ENCODE measurements around the gene EVX2. TPM values are rescaled to one million over a fixed set of nuclear protein-coding genes. Genes with fewer than 3 reads are reported as not detected.

EVX2 gene
- total and polyA plus RNA-seq, 8 donors = not detected

DNA sequence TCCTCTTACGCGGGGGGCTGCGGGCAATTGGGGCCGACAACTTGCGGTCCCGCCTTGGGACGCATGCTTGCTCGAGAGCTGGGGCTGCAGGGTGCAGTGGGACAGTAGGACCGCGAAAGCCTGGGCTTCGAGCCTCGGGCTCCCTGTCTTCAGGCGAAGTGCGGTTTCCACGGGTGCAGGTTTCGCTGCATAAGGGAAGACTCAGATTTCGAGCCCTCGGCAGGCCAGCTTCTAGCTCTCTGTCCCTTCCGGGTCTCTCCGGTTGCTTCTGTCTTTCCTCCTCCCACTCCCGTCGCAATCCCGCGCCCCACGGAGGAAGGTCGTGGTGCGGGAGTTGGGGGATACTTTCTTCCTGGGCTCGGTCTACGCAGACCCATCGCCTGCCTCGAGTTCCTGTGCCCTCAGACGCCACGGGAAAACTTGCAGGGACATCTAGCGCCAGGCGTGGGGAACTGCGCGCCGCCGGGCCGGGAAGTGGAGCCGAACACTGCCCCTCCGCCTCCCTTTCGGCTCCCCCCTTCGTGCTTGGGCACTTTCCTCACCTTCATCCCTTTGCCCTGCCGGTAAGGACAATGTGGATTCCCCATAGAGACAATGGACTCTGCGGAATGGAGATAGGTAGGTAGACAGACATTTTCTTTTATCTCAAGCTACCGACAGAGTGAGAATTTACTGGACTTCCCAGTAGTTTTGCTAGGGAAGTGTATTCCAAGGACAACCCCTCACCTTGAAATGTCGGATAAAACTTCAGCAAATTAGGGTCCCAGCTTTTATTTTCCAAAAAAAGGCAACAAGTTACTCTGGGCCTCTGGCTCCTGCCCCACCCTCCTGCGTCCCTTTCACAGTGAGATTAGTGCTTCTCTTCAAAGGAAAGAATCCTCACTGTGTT is 4.5 kb upstream of the EVX2 start:
- H3K27me3 ChIP-seq = peaks cover 99 to 100% of the 10 kb centered on the region in 2 donors
- intact Hi-C loops (cut with DNase I) = loop anchor here in 1 of 2 donors (10.0 kb wide), 1 partner anchor 723 kb away; no protein-coding TSS in a partner anchor
- peaks cover 0 to 28% of the 10 kb centered on the region in 2 donors for H3K4me1 ChIP-seq
- DNase-seq (peak in 2 of 4 donors; percentile 72 to 85), ATAC-seq (peak; percentile 88)
- TF ChIP-seq, protein P1, sequence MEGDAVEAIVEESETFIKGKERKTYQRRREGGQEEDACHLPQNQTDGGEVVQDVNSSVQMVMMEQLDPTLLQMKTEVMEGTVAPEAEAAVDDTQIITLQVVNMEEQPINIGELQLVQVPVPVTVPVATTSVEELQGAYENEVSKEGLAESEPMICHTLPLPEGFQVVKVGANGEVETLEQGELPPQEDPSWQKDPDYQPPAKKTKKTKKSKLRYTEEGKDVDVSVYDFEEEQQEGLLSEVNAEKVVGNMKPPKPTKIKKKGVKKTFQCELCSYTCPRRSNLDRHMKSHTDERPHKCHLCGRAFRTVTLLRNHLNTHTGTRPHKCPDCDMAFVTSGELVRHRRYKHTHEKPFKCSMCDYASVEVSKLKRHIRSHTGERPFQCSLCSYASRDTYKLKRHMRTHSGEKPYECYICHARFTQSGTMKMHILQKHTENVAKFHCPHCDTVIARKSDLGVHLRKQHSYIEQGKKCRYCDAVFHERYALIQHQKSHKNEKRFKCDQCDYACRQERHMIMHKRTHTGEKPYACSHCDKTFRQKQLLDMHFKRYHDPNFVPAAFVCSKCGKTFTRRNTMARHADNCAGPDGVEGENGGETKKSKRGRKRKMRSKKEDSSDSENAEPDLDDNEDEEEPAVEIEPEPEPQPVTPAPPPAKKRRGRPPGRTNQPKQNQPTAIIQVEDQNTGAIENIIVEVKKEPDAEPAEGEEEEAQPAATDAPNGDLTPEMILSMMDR (IDR thresholded peaks at IDR 0.05) = peak; percentile 54 to 73
- no peak overlapping the region for H3K4me3 ChIP-seq
- H3K36me3 ChIP-seq = no peaks in the 10 kb centered on the region
- H3K27ac ChIP-seq = no peak overlapping the region
- no peaks in the 10 kb centered on the region for H3K9me3 ChIP-seq

DNA sequence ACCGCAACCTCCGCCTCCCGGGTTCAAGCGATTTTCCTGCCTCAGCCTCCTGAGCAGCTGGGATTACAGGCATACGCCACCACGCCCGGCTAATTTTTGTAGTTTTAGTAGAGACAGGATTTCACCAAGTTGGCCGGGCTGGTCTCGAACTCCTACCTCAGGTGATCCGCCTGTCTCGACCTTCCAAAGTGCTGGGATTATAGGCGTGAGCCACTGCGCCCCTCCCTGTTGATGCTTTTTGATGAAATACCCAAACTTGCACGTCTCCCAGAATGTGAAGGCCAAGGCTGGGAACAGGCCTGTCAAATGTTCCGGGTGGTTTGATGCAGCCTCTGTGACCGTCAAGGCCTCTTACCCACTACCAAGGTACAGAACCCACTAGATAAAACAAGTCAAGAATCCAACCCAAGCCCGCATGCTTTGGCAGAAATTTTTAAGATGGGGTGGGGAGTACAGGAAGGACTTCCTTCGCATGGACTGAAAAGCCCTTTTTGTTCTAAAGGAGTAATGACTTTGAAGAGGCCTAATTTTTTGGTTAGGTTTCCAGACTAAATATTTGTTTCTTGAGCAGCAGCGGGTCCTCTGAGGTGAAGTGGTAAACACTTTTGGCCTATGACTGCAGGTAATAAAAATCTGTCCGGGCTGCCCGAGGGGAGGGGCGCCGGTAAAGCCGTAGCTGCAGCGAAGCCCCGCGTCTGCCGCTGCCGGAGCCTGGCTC is 3.7 kb upstream of the EVX2 start:
- intact Hi-C loops (cut with DNase I) = loop anchor here in 1 of 2 donors (10.0 kb wide), 1 partner anchor 723 kb away; no protein-coding TSS in a partner anchor

DNA sequence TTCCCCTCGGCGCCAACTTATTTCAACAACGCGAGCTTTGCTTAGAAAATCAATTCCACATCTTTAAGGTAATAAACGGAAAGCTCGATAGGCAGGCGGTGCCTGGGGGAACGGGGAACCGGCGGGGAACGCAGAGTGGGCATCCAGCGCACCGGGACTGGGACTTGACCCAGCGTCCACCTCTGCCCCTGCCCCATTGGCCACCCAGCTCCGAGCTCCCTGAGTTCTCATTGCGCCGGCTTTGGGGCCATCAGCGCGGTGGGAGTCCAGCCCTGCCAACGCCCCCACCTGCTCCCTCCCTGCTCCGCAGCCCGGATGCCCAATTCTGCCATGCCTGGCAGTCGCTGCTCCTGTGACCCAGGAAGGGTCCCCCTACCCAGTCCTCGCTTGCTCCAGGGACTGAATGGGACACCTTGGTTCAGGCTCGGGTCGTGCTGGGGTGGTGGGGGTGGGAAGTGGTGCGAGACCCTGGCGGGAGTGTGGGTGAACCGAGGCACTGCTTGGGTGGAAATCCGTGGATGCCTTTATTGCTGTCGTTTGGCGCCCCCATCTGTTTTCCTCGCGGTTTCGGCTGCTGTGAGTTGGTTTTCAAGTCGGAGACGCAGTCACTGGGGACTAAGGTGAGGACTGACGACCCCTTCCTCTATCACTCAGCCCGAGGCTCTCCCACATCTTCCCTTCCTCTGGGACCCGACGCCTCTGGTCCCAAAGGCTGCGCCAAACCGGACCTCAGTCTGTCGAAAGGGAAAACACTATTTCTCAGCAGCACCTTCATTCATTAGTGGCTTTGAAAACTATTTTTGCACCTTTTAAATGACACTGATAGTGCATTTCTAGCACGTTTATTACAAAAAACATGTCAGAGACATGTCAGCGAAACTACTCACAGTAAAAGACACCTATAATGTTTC is 2.4 kb upstream of the EVX2 start:
- intact Hi-C loops (cut with DNase I) = loop anchor here in 1 of 2 donors (10.0 kb wide), 1 partner anchor 721 kb away; no protein-coding TSS in a partner anchor
- Histone ChIP-seq H3K4me3 (no peak overlapping the region), H3K9me3 (no peaks in the 10 kb centered on the region), H3K4me1 (peaks cover 0 to 23% of the 10 kb centered on the region in 2 donors), H3K27me3 (peaks cover 99 to 100% of the 10 kb centered on the region in 2 donors), H3K27ac (no peak overlapping the region), H3K36me3 (no peaks in the 10 kb centered on the region)
- DNase-seq = peak in 2 of 4 donors; percentile 59 to 64
- ATAC-seq = peak; percentile 24
- TF ChIP-seq, protein P1 (IDR thresholded peaks at IDR 0.05) = no peak

More for the DNA sequence above, 3.7 kb upstream of the EVX2 start:
- Histone ChIP-seq H3K9me3 (no peaks in the 10 kb centered on the region), H3K4me1 (peaks cover 0 to 20% of the 10 kb centered on the region in 2 donors), H3K27ac (no peak overlapping the region), H3K36me3 (no peaks in the 10 kb centered on the region), H3K27me3 (peaks cover 99 to 100% of the 10 kb centered on the region in 2 donors), H3K4me3 (no peak overlapping the region)
- ATAC-seq (no peak), DNase-seq (no peak)
- TF ChIP-seq, protein P1 (IDR thresholded peaks at IDR 0.05) = no peak

DNA sequence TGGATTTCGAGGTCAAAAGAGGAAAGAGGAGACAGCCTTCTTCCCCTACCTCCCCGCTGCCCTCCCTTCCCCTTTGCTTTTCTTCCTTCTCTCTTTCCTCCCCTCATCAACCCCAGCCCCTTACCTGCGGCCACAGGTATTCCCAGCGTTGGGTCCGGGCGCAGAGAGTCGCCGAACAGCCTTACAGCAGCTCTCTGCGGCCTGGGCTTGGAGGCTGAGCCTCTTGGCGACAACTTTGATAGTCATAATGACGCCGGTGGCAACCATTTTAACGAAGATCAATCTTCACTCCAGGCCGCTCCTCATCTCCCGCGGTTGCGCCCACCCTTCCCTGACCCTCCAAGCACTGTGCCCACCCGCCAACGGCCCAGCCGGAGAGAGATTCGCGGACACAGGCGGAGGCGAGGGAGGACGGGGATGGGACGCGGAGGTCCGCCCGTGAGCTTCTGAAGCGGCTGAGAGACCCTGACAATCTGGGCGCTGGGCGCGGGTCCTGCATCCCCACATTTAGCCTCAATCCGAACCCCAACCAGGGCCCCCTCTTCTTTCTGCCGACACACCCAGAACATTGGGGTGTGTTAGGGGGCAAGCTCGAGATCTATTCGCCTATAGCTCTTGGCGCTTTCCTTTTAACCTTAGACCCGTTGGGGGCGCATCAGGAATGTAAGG is 1.5 kb upstream of the EVX2 start:
- Histone ChIP-seq H3K4me3 (no peak overlapping the region), H3K36me3 (no peaks in the 10 kb centered on the region), H3K4me1 (peaks cover 0 to 27% of the 10 kb centered on the region in 2 donors), H3K27me3 (peaks cover 99 to 100% of the 10 kb centered on the region in 2 donors), H3K27ac (no peak overlapping the region), H3K9me3 (no peaks in the 10 kb centered on the region)
- ATAC-seq (no peak), DNase-seq (no peak)
- intact Hi-C loops (cut with DNase I) = loop anchor here in 1 of 2 donors (10.0 kb wide), 1 partner anchor 720 kb away; no protein-coding TSS in a partner anchor
- TF ChIP-seq, protein P1 (IDR thresholded peaks at IDR 0.05) = no peak

All from left lung (tissue), 10 donors.